ENCODE measurements around the gene CCDC91.
"Not testable (repeated sequence)": the region's sequence is repeated elsewhere in the genome, so short reads cannot be mapped to it uniquely, and the experiment has no call there.

CCDC91 gene

GRCh38 chr12:28235015-28235414 is 44.8 kb downstream of the CCDC91 start:
- DNase-seq: no peak

GRCh38 chr12:28235985-28236384 is 45.7 kb downstream of the CCDC91 start:
- DNase-seq: no peak

GRCh38 chr12:28237423-28237822 is 47.2 kb downstream of the CCDC91 start:
- no peak for DNase-seq

- DNase-seq: no peak
These were observed 49.7 kb downstream of the CCDC91 start for GRCh38 chr12:28239918-28240317.

GRCh38 chr12:28240853-28241252 is 50.6 kb downstream of the CCDC91 start:
- DNase-seq: no peak

- no peak for DNase-seq
These were observed 51.9 kb downstream of the CCDC91 start for GRCh38 chr12:28242129-28242495.

GRCh38 chr12:28242496-28243309 is 52.4 kb downstream of the CCDC91 start:
- no peak for DNase-seq

GRCh38 chr12:28243310-28243633 is 53.0 kb downstream of the CCDC91 start:
- no peak for DNase-seq

GRCh38 chr12:28247806-28248205 is 57.5 kb downstream of the CCDC91 start:
- no peak for DNase-seq

- DNase-seq: no peak
These were observed 58.4 kb downstream of the CCDC91 start for GRCh38 chr12:28248555-28249145.

GRCh38 chr12:28253161-28253641 is 62.9 kb downstream of the CCDC91 start:
- DNase-seq: peak; percentile 19

GRCh38 chr12:28257411-28257810 is 67.2 kb downstream of the CCDC91 start:
- no peak for DNase-seq

- no peak for DNase-seq
These were observed 68.7 kb downstream of the CCDC91 start for GRCh38 chr12:28258998-28259397.

GRCh38 chr12:28265435-28266042 is 75.3 kb downstream of the CCDC91 start:
- DNase-seq: no peak

GRCh38 chr12:28267920-28268607 is 77.8 kb downstream of the CCDC91 start:
- not testable (repeated sequence) for DNase-seq

GRCh38 chr12:28268608-28269229 is 78.5 kb downstream of the CCDC91 start:
- DNase-seq: no peak

GRCh38 chr12:28269851-28270250 is 79.6 kb downstream of the CCDC91 start:
- no peak for DNase-seq

- no peak for DNase-seq
These were observed 88.2 kb downstream of the CCDC91 start for GRCh38 chr12:28278499-28278898.

GRCh38 chr12:28278960-28279359 is 88.7 kb downstream of the CCDC91 start:
- DNase-seq: no peak

- no peak for DNase-seq
These were observed 96.1 kb downstream of the CCDC91 start for GRCh38 chr12:28286352-28286751.

- DNase-seq: no peak
These were observed 100.0 kb downstream of the CCDC91 start for GRCh38 chr12:28290262-28290661.

GRCh38 chr12:28292699-28293098 is 102.4 kb downstream of the CCDC91 start:
- DNase-seq: no peak

- DNase-seq: no peak
These were observed 104.0 kb downstream of the CCDC91 start for GRCh38 chr12:28294300-28294699.
